HUDEP-2 (cell line): ENCODE results near the gene NKTR.

Experiments
- DNase-seq, 76 experiments: peaks; one replicate each; lab custom pipeline; 2025; ENCODE audit not compliant: unreplicated experiment in 76 of 76; lab: John Stamatoyannopoulos, UW

NKTR gene

DNA sequence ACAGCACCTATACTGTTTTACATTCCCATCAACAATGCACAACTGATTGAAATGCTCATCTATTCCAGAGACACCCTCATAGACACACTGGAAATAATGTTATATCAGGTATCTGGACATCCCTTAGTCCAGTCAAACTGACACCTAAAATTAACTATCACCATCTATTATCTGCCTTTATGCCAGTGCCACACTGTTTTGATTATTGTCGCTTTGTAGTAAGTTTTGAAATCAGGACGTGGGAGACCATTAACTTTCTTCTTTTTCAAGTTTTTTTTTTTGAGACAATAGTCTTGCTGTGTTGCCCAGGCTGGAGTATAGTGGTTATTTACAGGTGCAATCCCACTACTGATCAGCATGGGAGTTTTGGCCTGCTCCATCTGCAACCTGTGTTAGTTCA lies 75.4 kb downstream of the NKTR start:
- DNase-seq = no peak

DNA sequence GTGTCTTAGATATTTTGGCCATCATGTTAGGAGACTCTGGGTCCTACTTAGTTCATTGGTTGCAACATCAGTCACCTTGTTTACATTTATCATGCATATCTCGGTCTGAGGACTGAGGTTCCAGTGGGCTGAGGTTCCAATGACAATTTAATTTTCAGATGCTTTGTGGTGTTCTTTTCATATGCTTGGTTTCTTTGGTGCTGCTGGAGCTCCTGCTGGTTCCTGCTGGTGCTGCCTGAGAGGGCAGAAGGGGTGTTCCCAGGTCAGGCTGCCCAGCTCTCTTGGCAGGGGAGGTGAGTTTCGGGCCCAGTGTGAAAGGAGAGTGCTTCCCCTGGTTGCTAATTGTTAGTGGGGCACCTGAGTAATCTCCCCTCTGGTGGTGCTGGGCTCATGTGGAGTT lies 78.0 kb downstream of the NKTR start:
- no peak for DNase-seq

DNA sequence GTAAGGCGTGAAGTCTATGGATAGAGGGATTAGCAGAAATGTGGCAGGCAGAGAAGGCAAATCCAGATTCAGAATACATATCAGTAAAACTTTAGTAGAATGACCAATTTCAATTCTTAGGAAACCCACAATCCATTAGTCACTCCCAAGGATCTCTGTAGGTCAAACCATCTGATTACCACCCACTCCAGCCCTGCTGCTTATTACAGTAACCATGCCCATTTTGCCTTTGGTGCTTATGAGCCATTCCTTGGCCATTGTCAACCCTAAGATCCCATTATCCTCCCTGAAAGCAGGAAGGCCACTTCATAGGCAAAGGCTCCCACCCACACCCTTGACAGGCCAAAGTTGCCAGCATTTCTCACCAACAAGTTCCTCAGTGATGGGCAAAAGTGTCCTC lies 79.8 kb downstream of the NKTR start:
- no peak for DNase-seq

DNA sequence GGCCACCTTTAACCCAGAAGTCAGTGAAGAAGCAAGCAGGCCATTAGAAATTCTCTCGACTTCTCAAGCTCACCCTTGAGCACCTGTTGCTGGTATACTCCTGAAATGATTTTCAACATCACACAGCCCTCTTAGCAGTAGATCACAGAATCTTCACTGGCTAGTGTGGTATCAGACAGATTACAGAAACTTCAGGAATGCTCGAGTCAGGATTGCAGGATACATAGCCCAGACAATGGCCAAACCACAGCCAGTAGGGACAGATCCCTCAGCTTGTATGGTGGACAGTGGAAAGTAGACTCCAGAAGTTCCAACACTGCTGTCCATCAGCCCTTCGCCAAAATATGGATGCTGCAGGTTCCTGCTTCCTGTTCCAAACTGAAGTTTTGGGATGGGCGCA lies 80.3 kb downstream of the NKTR start:
- DNase-seq = no peak

DNA sequence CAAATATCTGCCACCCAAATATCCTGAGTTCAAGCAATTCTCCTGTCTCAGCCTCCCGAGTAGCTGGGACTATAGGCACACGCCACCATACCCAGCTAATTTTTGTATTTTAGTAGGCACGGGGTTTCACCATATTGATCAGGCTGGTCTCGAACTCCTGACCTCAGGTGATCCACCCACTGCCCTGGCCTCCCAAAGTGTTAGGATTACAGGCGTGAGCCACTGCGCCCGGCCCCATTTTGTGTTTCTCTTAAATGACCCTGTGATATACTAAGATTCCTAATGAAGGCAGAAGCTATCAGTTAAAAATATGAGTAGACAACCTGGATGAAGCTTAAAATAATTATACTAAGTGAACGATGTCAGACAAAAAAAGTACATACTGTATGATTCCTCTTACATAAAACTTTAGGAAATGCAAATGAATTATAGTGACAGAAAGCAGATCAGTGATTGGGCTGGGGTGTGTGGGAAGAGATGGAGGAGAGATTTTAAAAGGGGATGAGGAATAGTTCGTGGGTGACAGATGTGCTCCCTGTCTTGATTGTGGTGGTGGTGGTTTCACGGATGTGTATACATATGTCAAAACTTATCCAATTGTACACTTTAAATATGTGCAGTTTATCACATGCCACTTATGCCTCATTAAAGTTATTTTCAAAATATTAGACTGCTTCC lies 81.0 kb downstream of the NKTR start:
- DNase-seq = no peak

DNA sequence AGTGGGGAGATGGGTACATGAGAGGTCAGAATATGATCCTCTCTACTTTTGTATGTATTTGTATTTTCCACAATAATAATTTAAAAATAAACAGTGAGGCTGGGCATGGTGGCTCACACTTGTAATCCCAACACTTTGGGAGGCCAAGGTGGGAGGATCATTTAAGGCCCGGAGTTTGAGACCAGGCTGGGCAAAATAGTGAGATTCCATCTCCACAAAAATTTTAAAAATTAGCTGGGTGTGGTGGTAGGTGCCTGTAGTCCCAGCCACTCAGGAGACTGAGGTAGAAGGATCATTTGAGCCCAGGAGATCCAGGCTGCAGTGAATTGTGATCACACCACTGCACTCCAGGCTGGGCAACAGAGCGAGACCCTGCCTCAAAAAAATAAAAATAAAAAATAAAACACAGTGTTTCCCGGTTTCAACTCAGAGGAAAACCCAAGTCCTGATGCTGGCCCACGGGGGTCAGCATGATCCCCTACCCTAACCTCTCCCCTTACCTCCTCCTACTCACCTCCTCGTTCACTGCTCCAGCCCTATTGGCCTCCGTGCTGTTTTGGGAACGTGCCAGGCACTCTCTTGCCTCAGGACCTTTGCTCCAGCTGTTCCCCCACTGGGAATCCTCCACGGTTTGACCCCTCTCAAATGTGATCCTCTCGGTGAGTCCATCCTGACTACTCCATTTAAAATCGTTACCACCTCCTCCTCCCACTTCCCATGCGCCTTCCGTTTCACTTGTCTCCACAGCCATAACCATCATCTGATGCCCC lies 82.0 kb downstream of the NKTR start:
- no peak for DNase-seq

DNA sequence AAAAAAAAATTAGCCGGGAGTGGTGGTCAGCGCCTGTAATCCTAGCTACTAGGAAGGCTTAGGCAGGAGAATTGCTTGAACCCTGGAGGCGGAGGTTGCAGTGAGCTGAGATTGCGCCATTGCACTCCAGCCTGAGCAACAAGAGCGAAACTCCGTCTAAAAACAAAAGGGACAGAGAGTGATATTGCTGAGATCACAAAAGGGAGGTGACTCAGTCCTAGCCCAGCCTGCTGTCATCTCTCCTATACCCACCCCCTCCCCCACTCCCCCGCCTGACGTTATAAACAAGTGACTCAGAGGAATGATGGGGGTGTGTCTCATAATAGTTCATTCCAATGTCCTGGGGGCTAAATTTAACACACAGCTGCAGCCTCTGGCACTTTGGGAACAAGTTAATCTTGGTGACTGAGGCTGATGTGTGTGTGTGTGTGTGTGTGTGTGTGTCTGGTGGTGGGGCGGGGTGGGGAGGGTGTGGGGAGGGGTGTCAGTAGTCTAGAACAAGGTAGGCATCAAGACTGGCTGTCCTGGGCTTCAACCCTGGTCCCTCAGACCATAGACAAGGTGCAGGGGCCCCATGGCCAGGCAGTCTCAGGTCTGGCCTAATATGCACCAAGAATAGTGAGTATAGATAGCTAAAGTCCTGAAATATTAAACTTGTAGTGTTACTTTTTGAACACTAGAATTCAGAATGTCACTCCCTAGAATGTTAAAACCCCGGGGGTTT lies 83.6 kb downstream of the NKTR start:
- DNase-seq = peak in 32 of 76 experiments; percentile 2 to 67 (median 29)

DNA sequence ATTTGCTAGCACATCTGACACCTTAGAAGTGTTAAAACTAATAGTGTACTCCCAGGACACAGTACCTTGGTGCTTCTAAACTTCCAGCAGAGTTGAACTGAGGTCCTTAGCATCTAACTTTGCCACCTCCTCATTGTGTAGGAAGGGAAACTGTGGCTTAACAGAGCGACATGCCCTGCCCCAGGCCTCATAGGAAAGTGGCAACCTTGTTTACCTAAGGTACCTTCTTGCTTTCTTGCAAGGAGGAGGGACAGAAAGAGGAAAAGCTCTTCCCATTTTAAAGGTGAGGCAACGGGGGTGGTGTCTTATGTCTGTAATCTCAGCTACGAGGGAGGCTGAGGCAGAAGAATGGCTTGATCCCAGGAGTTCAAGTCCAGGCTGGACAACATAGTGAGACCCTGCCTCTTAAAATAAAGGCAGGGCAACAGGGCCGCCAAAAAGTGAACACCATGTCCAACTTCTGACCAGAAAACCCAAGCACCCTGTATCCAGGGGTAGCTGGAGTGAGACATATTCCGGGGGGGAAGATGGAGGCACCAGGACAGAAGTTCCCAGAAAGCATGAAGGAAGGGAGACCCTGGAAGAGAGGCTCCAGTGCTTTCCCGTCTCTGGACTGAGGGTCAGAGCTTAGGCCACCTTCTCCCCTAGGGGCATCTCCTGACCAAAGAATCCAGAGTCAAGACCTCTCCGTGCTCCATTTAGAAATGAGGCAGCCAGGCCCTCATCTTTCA lies 84.3 kb downstream of the NKTR start:
- DNase-seq = no peak

DNA sequence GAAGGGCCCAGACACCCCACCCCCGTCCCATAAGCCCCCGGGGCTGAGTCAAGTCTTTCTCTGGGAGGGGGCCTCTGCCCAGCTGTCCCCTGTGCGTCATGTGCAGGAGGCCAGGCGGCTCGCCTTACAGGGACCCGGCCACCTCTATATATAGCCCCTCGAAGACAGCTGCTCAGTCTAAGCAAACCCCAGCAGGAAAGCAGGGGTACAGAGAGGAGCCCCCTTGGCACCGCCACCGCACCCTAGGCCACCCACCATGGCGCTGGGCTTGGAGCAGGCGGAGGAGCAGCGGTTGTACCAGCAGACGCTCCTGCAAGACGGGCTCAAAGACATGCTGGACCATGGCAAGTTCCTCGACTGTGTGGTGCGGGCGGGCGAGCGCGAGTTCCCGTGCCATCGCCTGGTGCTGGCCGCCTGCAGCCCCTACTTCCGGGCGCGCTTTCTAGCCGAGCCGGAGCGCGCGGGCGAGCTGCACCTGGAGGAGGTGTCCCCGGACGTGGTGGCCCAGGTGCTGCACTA lies 84.9 kb downstream of the NKTR start, which contains the start of gene KLHL40:
TSS of gene KLHL40 (plus strand) at position 175 of the 519 bp plus-strand sequence. CDS start at position 257, 82 bp downstream.
- no peak for DNase-seq

DNA sequence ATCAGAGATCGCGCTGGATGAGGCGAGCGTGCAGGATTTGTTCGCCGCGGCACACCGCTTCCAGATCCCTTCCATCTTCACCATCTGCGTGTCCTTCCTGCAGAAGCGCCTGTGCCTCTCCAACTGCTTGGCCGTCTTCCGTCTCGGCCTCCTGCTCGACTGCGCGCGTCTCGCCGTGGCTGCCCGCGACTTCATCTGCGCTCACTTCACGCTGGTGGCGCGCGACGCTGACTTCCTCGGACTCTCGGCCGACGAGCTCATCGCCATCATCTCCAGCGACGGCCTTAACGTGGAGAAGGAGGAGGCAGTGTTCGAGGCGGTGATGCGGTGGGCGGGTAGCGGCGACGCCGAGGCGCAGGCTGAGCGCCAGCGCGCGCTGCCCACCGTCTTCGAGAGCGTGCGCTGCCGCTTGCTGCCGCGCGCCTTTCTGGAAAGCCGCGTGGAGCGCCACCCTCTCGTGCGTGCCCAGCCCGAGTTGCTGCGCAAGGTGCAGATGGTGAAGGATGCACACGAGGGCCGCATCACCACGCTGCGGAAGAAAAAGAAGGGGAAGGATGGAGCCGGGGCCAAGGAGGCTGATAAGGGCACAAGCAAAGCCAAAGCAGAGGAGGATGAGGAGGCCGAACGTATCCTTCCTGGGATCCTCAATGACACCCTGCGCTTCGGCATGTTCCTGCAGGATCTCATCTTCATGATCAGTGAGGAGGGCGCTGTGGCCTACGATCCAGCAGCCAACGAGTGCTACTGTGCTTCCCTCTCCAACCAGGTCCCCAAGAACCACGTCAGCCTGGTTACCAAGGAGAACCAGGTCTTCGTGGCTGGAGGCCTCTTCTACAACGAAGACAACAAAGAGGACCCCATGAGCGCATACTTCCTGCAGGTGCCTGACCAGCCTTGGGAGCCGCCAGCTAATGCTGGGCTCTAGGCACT lies 85.7 kb downstream of the NKTR start:
- no peak for DNase-seq

DNA sequence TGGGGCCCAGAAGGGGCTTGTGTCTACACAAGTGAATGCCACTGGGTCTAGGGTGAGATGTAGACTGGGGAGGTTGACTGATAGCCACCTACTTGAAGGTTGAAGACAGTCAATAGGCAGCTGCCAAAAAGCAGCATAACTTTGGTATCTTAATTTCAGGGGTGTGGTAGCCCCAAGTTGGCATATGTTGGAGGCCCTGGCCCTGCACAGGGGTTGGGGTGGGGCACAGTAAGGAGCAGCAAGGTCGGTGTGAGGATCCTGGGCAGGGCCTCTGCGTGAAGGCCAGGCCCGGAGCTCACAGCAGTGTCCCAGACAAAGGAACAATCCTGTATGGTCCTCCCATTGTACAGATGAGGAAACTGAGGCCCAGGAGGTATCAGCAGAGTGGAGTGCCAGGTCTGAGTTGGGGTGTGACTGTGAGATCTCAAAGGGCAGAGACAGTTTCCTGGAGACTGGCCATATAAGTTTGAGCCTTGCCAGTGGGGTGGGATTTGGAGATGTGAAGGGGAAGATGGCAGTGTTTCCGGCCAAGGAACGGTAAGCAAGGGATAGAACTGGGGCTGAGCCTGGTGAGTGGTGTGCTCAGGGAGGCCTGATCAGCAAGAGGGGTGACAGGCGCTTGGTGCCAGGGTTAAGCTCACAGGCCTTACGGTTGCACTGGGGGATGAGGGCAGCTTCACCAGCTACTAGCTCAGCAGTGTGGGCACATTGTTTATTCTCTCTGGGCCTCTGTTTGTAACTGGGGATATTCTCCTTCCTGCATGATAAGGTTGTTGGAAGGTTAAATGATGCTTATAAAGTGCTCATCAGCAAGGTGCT lies 86.6 kb downstream of the NKTR start:
- DNase-seq = no peak

DNA sequence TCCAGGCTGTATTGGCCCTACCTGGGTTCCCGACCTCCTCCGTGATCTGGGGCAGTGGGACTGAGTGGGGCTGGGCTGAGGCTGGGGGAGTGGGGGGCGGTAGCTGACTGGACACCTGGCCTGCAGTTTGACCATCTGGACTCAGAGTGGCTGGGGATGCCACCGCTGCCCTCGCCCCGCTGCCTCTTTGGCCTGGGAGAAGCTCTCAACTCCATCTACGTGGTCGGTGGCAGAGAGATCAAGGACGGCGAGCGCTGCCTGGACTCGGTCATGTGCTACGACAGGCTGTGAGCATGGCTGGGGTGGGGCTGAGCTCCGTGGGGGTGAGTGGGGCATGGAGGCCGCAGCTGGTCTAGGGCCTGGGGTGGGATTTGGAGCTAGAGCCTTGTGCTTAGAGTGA lies 87.5 kb downstream of the NKTR start:
- no peak for DNase-seq

DNA sequence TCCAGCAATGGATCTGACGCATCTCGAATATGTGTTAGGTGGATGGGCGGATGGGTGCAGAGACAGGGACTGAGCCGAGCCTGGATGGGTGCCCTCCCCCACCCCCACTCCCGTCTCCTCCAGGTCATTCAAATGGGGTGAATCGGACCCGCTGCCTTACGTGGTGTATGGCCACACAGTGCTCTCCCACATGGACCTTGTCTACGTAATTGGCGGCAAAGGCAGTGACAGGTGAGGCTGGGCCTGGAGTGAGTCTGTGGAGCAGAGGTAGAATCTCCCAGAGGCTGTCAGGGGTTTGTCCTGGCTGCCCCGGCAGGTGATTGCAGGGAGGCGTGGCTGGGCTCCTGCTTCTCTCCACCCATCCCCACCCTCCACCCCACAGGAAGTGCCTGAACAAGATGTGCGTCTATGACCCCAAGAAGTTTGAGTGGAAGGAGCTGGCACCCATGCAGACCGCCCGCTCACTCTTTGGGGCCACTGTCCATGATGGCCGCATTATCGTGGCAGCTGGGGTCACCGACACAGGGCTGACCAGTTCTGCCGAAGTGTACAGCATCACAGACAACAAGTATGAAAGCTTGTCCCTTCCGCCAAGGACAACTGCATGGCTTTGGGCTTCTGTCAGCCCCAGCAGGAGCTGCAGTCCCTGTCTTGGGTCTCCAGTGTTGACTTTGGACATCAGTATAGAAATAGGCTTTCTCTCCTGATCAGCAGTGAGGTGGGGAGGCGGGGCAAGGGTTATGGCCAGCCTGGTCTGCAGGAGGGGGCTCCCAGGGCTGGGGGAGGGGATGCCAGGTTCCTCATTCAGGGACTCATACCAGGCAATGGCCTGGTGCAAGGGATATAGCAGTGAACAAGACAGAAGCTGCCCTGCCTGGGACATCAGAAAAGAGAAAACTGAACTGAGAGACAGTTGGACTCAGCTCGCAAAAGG lies 88.3 kb downstream of the NKTR start:
- no peak for DNase-seq

DNA sequence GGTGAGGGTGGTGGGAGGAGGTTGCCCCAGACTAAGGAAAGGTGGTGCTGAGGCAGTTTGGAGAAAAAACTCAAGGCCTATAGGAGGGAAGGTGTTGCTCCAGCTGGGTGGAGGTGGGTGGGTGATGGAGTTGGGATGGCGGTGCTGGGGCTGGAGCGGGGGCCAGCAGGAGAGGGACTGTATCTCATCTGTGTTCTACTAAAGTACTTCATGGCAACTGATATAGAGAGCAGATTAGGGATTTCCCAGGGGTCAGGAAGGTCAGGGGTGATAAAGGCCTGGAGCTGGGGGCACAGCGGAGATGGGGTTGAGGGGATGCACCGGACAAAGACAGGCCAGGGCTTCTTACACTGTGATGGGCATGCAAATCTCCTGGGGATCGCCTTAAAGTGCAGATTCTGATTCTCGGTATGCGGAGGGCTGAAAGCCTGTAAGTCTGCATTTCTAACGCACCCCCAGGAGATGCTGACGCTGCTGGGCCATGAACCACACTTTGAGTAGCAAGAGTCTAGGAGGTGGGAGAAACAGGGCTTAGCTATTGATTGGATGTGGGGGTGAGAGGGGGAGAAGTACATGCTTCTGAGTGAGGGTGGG lies 89.0 kb downstream of the NKTR start:
- DNase-seq = no peak

DNA sequence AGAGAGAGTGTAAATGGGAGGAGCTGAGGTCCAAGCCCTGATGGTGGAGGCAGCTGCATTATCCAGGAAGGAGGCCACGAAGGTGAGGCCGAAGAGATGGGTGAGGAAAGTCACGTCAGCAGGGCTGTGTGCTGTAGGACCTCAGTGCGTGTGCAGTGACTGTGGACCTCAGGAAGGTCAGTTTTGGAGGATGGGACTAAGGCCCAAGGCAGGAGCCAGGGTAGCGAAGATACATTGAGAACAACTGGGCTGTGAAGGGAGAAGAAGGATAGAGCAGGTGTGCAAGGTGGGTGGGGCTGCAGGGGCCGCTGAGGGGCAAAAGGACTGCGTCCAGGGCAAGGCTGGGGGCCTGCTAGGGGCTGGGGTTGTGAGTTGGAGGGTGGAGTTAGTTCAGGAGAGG lies 89.7 kb downstream of the NKTR start:
- no peak for DNase-seq

DNA sequence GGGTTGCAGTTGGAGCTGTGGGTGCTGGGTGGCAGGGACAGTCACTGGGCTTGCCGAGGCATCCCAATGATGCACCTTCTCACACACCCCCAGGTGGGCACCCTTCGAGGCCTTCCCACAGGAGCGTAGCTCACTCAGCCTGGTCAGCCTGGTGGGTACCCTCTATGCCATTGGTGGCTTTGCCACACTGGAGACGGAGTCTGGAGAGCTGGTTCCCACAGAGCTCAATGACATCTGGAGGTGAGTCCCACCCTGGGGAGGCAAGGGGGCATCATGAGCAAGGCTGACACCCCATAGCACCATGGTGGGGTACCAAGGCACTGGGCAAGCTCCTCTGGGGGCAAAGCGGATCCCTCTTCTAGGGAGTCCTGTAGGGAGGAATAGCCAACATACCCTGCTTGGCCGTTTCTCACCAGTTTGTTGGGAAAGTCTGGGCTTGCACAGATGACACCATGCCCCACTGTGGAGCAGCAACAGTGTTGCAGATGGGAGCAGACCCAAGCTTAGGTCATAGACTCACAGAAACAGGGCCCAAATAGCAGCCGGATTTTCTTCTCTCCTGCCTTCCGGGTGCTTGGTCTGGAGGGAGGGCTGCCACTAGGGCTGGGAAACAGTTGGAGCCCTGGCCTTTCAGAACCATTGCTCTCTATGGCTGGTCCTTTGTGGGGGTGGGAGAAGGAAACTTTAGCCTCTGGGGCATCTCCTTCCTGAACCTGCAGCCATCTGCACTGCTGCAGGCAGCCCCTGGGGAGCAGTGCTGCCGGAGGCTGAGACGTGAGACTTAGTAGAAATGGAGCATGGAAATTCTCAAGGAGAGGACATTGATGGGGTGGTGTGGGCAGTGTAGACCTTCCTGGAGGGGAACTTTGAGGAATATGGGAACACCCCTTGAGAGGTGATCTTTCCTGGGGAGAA lies 90.5 kb downstream of the NKTR start:
- no peak for DNase-seq
